Psoas muscle (tissue), 8 donors: Measurements from ENCODE around the gene MRPL44. TPM values are rescaled to one million over a fixed set of nuclear protein-coding genes. Genes with fewer than 3 reads are reported as not detected.

Source experiments
- ATAC-seq, 4 donors: fragments of 200-7000 bp; cut with Tn5 transposase; one replicate each; pipeline ENCODE4 v1.9.1; 2020; ENCODE audit warnings: moderate library complexity in 3 of 4, mild to moderate bottlenecking in 2 of 4
- DNase-seq, 2 donors: peaks; one replicate each; pipeline ENCODE4 v3.0.0-alpha.2; 2020
- H3K27ac ChIP-seq: fragments of 200-600 bp; one replicate; pipeline ENCODE4 v1.8.0; 2022
- H3K27me3 ChIP-seq, 3 donors: fragments of 200-600 bp in 1 of 3; one replicate each; pipeline versions ENCODE4 v1.6.1 to v1.8.0; 2013 to 2022; ENCODE audit warnings: low read length in 2 of 3, mild to moderate bottlenecking in 2 of 3, moderate library complexity in 1 of 3; ENCODE audit not compliant: insufficient read depth in 3 of 3
- H3K36me3 ChIP-seq, 2 donors: fragments of 200-600 bp in 1 of 2; one replicate each; pipeline versions ENCODE4 v1.6.1 to v1.8.0; 2013 to 2022; ENCODE audit warnings: low read depth in 1 of 2, mild to moderate bottlenecking in 1 of 2, moderate library complexity in 1 of 2; ENCODE audit not compliant: insufficient read depth in 1 of 2
- H3K4me1 ChIP-seq: fragments of 200-600 bp; one replicate; pipeline ENCODE4 v1.8.0; 2022
- H3K4me3 ChIP-seq: fragments of 200-600 bp; one replicate; pipeline ENCODE4 v1.8.0; 2022; ENCODE audit warnings: mild to moderate bottlenecking
- H3K9me3 ChIP-seq: fragments of 200-600 bp; one replicate; pipeline ENCODE4 v1.8.0; 2022
- CTCF ChIP-seq: fragments of 200-600 bp; IDR thresholded peaks from one replicate; pipeline ENCODE4 v1.8.0; 2022; ENCODE audit warnings: antibody characterized with exemption
- WGBS, 3 donors: extraction: QIAGEN DNeasy Blood & Tissue Kit; methylation state at CpG; one replicate each; pipeline versions ENCODE4 v1.1.6 to v1.1.7; 2013; 5-methylcytosine and 5-hydroxymethylcytosine counted together
- intact Hi-C, 2 donors: fragments of 100-400 bp; cut with DNase I; formaldehyde crosslinking; loops; one replicate each; pipeline versions ENCODE4 v1.11.0 to v1.14.2; 2022
- polyA plus RNA-seq, 3 donors: library from polyadenylated mRNA; stranded (reverse); fragments of 200-250 nt; gene quantifications; one replicate each; pipeline ENCODE4 v1.2.3, GENCODE V29; 2013
- total RNA-seq, 4 donors: library from RNA; stranded (reverse); fragmentation: NEBNext Ultra II Directional in 2 of 4; extraction: Animal tissue kit (Norgen Biotek cat#: 25700) in 2 of 4; gene quantifications; one replicate each; pipeline versions ENCODE4 v1.2.1 to v1.2.4, GENCODE V29; 2021 to 2023
- donor health status: healthy with polysubstance abuse.
- donor health status: DM: no; HTN: no; CAD: no; lungs with moderate emphysema.
- donor health status: Bipolar disorder and iron deficiency.
- donor health status: healthy.
- donor health status: DM: yes; HTN: yes; CAD: no.
- donor health status: DM: no; HTN: no; CAD: no.
- donor health status: DM: no; HTN: no; CAD: no.
- donor health status: DM: yes; HTN: yes; CAD: no.

Gene MRPL44
- total and polyA plus RNA-seq, 7 donors, result 26.3 to 48.4 (median 28.3) TPM

GRCh38 chr2:223952280-223952968, 4.8 kb upstream of the MRPL44 start:
- no peak for TF ChIP-seq CTCF
- DNase-seq (no peak), ATAC-seq (no peak)
- Histone ChIP-seq H3K9me3 (no peaks in the 10 kb centered on the region), H3K4me1 (peaks cover 6% of the 10 kb centered on the region), H3K27ac (no peak overlapping the region), H3K4me3 (no peak overlapping the region), H3K27me3 (no peaks in the 10 kb centered on the region), H3K36me3 (no peaks in the 10 kb centered on the region)
- WGBS, 3 donors, result 60 to 71% (median 63%) methylated on average over 6 of the region's 6 CpGs
- intact Hi-C loops, result no loop called here

- H3K4me1 ChIP-seq, result peaks cover 21% of the 10 kb centered on the region
- H3K36me3 ChIP-seq, result no peaks in the 10 kb centered on the region
- no peaks in the 10 kb centered on the region for H3K9me3 ChIP-seq
- no peak overlapping the region for H3K27ac ChIP-seq
- TF ChIP-seq CTCF, result no peak
- WGBS, 3 donors, result 80 to 84% (median 83%) methylated on average over 3 of the region's 3 CpGs
- DNase-seq (no peak), ATAC-seq (no peak)
- no peak overlapping the region for H3K4me3 ChIP-seq
- intact Hi-C loops, result no loop called here
- H3K27me3 ChIP-seq, result no peaks in the 10 kb centered on the region
These were observed 2.9 kb upstream of the MRPL44 start for GRCh38 chr2:223954401-223954800.

- intact Hi-C loops, result loop anchor here in 1 of 2 donors (5.0 kb wide), 1 partner anchor 631 kb away; the partner anchor contains the start of gene CUL3
- no peak for ATAC-seq
- peak overlapping the region; percentile 85 for H3K27ac ChIP-seq
These were observed 963 bp upstream of the MRPL44 start for GRCh38 chr2:223956300-223956699.

GRCh38 chr2:223959688-223960087, 2.4 kb downstream of the MRPL44 start:
- no peak overlapping the region for H3K27ac ChIP-seq
- H3K27me3 ChIP-seq, result no peaks in the 10 kb centered on the region
- H3K4me1 ChIP-seq, result peaks cover 52% of the 10 kb centered on the region
- H3K4me3 ChIP-seq, result peak overlapping the region; percentile 85
- DNase-seq (no peak), ATAC-seq (no peak)
- 23 to 35% (median 23%) methylated on average over 5 of the region's 5 CpGs for WGBS, 3 donors
- TF ChIP-seq CTCF, result no peak
- intact Hi-C loops, result loop anchor here in 1 of 2 donors (5.0 kb wide), 1 partner anchor 628 kb away; the partner anchor contains the start of gene CUL3
- H3K9me3 ChIP-seq, result no peaks in the 10 kb centered on the region
- H3K36me3 ChIP-seq, result peaks cover 0 to 27% of the 10 kb centered on the region in 2 donors

More at GRCh38 chr2:223956300-223956699, 963 bp upstream of the MRPL44 start:
- no peak for DNase-seq
- no peak for TF ChIP-seq CTCF
- Histone ChIP-seq H3K27me3 (no peaks in the 10 kb centered on the region), H3K4me3 (peak overlapping the region; percentile 85), H3K36me3 (peaks cover 0 to 10% of the 10 kb centered on the region in 2 donors), H3K9me3 (no peaks in the 10 kb centered on the region), H3K4me1 (peaks cover 35% of the 10 kb centered on the region)
- 87 to 94% (median 91%) methylated on average over 4 of the region's 4 CpGs for WGBS, 3 donors

- DNase-seq, result no peak
- no peaks in the 10 kb centered on the region for H3K9me3 ChIP-seq
- peaks cover 6% of the 10 kb centered on the region for H3K4me1 ChIP-seq
- no peak overlapping the region for H3K4me3 ChIP-seq
- H3K27me3 ChIP-seq, result no peaks in the 10 kb centered on the region
- intact Hi-C loops, result no loop called here
- TF ChIP-seq CTCF, result no peak
- WGBS, 3 donors, result 82 to 90% (median 88%) methylated on average over 2 of the region's 2 CpGs
- H3K36me3 ChIP-seq, result peaks cover 6 to 48% of the 10 kb centered on the region in 2 donors
- ATAC-seq, result no peak
- no peak overlapping the region for H3K27ac ChIP-seq
These were observed 10.7 kb downstream of the MRPL44 start for GRCh38 chr2:223967981-223968380.
